HG02678 (cell line): ENCODE results near the gene PRKAG3.
"Not testable (repeated sequence)": the region's sequence is repeated elsewhere in the genome, so short reads cannot be mapped to it uniquely, and the experiment has no call there.

Experiments used
- ATAC-seq: cut with Tn5 transposase; IDR thresholded peaks from one replicate; pipeline ENCODE4 v1.9.1; 2021; ENCODE audit warnings: mild to moderate bottlenecking, moderate library complexity; ENCODE audit not compliant: unreplicated experiment

The PRKAG3 gene

GRCh38 chr2:218844334-218844733, 12.7 kb upstream of the PRKAG3 start:
- ATAC-seq: not testable (repeated sequence)

- ATAC-seq: no peak
These were observed 8.3 kb upstream of the PRKAG3 start for GRCh38 chr2:218839888-218840287.

DNA sequence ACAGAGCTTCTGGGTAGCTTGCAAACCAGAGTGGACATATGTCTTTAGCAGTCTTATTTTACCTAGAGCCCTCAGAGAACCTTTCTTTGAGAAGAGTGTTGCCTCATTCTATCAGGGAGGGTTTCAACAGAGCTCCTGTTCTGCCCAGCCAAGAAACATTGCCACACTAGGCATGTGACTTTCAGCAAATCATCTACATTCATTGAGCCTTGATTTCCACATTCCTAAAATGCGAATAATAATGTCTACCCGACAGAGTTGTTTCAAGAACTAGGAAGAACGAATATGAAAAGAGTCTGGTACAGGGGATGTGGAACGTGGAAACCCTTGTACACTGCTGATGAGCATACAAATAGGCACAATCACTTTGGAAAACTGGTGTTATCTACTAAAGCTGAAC, 7.8 kb upstream of the PRKAG3 start:
- ATAC-seq: no peak

DNA sequence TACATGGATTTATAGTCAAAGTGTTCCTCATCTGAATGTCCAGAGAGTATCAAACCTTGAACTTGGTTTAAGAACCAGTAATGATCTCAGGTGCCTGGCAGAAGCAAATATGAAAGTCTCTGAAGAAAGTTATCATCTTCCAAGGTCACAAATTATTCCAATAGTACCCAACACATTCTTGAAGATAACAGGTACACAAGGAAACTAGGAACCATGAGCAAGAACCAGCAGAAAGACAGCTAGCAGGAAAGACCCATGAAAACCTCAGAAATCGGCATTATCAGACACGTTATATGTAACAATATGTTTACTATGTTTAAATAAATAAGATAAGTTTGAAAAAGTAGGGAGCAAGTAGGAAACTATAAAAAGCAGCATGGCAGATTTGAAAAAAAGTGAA, 5.9 kb upstream of the PRKAG3 start:
- ATAC-seq: no peak

DNA sequence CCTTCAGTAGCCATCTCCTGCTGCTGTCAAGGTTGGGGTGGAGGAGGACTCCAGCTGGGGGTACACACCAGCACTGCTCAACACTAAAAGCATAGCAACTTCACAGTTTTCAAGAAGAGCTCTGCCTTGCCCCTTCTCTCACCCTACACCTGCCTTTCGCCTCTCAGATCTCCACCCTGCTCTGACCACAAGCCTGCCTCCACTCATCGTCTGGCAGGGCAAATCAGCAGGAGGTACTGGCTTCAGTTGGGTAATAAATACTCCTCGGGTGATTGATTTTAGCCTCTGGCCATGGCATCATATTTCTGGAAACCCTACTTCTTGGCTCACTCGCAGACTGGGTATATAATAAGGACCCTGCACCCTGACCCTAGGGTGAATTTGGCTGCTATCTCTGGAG, 3.1 kb upstream of the PRKAG3 start:
- no peak for ATAC-seq

GRCh38 chr2:218833023-218833609, 1.5 kb upstream of the PRKAG3 start:
- ATAC-seq: no peak

DNA sequence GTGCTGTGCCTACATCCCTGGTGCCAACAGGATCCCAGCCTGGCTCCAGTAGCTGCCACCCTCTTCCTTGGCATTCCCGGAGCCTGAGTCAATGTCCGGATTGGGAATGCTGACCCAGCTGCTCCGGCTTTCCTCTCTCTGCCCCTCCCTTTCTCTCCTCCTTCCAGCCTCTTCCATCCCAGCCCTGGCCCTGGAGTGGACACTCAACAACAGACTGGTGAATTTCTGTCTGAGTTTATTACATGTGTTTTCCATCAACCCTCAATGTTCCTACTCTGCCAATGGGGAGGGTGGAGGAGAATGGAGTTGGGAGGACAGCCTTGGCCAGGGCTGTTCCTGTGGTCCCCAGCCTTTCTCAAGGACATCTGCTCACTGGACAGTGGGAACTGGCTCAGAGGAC, 917 bp upstream of the PRKAG3 start:
- no peak for ATAC-seq

GRCh38 chr2:218832081-218832480, 478 bp upstream of the PRKAG3 start:
- no peak for ATAC-seq

DNA sequence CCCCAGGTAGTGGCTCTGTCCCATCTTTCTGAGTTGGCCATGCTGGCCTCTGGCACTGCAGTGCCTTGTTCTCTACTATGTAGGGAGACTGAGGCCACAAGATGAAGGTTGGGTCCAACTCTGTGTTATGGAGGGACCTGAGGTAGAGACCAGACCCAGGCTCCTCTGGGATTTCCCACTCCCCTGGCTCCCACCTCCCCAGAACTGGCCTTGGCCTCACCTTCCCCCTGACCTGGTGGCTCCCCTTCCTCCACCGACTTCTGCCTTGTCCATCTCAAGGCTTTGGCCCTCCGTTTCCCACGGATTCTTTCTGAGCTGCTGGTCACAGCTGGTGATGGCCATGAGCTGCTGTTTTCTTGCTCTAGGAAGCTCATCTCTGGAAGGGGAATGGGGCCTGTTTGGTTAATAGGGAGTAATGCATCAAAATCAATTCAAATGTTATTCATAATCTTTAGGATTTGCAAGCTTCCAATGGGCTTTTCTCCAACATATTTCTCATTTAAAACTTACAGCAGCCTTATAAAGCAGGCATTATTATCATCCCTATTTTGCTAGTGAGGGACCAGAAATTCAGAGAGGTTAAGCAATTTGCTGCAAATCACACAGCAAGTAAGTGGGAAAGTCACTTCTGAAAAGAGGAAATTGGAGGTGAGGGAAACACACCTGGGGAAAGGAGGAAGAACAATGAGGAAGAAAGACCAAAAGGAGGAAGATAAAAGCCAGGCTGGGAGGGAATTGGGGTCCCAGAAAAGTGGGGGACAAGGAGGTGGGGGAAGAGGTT, 887 bp downstream of the PRKAG3 start:
- no peak for ATAC-seq

DNA sequence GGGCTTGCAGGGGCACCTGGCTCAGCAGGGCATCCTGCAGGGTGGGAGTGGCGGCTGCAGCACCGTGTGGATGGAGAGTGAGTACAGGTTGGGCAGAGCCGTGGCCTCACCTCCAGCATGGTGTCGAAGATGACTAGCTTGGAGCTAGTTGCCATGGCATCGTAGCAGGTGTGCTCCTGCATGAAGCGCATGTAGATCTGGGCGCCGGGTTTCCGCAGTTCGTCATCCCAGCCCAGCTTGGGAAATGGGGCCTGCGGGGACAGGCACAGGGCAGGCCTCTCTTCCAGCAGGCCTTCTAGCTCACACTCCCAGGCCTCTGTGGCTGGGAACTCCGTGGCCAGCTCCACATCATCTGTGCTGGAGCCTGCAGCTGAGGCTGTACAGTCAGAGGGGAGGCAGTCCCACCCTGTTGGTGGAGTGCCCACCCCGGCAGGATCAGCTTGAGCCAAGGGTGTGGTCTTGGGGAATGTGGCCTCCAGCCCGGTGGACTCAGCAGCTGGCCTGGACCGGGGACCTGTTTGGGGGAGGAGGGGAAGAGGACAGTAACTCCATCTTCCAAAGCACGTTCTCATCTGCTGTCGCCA, 1.6 kb downstream of the PRKAG3 start:
- ATAC-seq: no peak

DNA sequence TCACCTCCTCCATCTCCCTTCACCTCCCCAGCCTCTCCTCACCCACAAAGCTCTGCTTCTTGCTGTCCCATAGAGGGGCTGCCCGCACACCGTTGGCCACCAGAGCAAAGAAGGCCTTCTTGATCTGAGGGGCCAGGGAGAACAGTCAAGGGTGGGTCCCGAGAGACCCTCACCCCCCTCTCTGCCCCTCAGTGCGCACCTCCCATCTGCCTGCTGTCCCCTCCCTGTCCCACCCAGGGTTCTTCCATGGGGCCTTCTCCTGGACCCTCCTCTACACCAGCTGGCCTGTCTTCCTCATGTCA, 3.2 kb downstream of the PRKAG3 start:
- ATAC-seq: no peak

DNA sequence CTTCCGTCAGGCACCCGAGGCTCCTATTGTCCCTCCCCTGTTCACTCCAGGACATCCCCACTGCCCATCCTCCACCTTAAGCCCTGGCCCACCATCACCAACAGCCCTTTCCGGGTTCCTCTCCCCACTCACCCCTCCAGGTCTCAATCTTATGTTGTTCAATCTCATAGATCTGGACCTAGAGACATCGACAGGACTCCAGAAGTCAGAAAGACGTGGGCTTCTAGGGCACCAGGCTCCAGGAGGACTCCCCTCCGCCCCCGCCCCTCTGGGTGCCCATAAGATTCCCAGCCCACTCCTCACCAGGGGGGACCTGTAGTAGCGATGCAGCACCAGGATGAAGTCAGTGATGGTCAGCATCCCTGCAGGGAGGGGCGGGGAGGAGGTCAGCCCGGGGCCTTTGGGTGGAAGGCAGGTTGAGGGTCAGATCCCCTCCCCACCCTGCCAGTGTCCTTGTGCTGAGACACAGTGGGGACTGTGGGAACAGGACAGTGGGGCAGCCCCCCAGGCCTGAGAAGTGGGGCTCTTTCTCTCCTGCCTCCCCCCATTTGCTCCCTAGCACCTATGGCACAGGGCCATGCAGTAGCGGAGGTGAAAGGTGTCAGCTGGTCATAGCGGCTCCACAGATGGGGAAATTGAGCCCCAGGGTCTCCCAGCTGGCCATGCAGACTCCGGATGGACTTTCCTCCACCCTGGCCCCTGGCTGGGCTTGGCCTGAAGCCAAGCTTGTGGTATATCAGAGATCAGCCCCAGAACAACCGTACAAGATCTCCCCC, 3.7 kb downstream of the PRKAG3 start:
- ATAC-seq: no peak

DNA sequence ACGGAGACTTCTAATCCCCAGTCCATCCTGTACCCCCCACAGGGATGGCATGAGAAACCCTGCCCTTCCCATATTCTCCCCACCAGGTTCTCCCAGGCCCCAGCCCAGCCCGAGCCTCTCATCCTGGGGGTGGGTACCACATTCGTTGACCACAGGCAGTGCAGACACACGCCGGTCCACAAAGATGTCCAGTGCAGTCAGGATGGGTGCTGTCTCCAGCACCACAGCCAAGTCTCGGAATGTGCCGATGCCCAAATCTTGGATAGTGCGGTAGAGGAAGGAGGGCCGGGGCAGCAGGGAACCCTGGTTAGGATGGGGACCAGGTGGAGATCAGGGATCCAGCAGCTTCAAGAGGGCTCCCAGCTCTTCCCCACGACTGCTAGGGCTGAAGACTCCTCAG, 4.8 kb downstream of the PRKAG3 start:
- no peak for ATAC-seq

GRCh38 chr2:218824004-218824403, 7.6 kb downstream of the PRKAG3 start:
- no peak for ATAC-seq

DNA sequence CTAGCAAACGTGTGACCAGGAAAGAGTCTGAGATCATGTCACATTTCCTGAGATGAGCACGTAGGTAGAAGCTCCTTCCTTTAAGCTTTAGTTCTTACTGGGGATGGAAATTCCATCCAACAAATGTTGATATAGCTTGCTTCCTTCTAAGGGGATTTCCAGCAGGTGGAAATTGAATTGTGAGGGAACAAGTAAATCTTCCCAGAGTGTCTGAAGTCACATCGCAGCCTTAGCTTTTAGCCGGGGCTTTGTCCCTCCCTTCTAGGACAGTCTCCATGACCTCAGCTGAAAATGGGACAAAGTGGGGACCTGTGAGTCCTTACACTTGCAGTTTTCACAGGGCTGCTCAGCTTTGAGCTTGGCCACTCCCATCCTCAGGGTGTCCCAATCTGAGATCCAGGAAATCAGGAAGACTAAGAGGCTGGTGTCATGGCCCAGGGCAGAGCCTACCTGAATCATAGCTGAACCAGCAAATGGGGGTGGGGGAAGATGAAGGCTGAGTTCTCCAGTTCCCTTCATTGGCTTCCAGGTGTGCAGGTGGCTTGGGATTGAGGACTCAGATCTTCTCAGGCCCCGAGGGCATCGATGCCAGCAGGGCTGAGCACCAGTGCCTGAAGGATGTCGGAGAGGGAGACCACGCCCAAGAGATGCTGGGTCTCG, 8.3 kb downstream of the PRKAG3 start:
- no peak for ATAC-seq

GRCh38 chr2:218822622-218823021, 9.0 kb downstream of the PRKAG3 start:
- no peak for ATAC-seq

- no peak for ATAC-seq
These were observed 9.9 kb downstream of the PRKAG3 start for GRCh38 chr2:218821605-218822211.

GRCh38 chr2:218820746-218821369, 10.7 kb downstream of the PRKAG3 start:
- no peak for ATAC-seq

DNA sequence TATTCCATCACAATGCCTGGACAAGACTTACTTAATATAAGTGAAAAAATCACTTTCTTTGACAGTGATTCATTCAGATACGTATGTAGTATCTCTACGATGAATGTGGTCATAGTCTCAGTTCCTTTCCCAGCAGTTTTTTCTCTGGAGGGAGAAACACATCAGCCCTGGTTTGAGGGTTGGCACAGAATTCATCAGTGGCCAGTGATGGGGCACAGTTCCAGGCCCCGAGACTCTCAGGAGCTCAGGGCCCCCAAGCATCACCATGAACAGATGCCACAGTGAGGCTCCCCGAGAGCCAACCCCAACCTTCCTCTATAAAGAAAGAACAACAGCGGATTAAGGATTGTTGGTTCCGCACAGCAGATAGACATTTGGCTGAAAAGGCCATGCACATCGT, 12.5 kb downstream of the PRKAG3 start:
- ATAC-seq: no peak

DNA sequence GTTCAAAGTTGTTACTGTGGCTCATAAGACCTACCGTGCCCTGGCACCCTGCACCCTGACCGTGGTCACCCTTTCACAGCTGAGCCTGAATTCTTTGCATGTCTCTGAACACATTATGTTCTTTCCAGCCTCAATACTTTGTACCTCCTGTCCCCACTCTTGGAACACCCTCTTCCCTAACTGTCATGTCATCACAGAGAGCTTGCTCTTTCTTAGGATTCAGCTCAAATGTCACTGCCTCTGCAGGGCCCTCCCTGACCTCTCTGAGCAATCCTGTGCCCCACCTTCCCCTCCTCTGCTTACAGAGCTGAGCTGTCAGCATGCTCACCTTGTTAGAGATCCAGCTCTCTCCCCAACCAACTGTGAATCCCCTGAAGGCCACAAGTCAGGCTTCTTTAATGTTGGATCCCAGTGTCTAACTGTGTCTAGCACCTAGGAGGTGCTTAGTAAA, 15.0 kb downstream of the PRKAG3 start:
- no peak for ATAC-seq
